Spinal cord (tissue), 10 donors: Measurements from ENCODE around the gene GMCL2. TPM values are rescaled to one million over a fixed set of nuclear protein-coding genes. Genes with fewer than 3 reads are reported as not detected.

Source experiments
- DNase-seq, 6 donors: peaks; one replicate each; pipeline versions ENCODE4 v3.0.0 to v3.0.0-alpha.2; 2013 to 2015; ENCODE audit warnings: low spot score in 6 of 6, low read depth in 4 of 6
- H3K27ac ChIP-seq: one replicate; pipeline ENCODE4 v1.5.1; 2013; ENCODE audit warnings: low read depth, low read length, control low read depth
- H3K27me3 ChIP-seq: one replicate; pipeline ENCODE4 v1.6.1; 2013; ENCODE audit warnings: low read length; ENCODE audit not compliant: control insufficient read depth, insufficient read depth
- H3K36me3 ChIP-seq: one replicate; pipeline ENCODE4 v1.6.1; 2013; ENCODE audit warnings: low read length; ENCODE audit not compliant: control insufficient read depth, insufficient read depth
- H3K4me1 ChIP-seq: one replicate; pipeline ENCODE4 v1.6.1; 2013; ENCODE audit warnings: low read length; ENCODE audit not compliant: control insufficient read depth, insufficient read depth
- H3K4me3 ChIP-seq: one replicate; pipeline ENCODE4 v1.5.1; 2013; ENCODE audit warnings: low read depth, low read length, control low read depth
- H3K9me3 ChIP-seq: one replicate; pipeline ENCODE4 v1.6.1; 2013; ENCODE audit warnings: low read length; ENCODE audit not compliant: control insufficient read depth, insufficient read depth
- WGBS: methylation state at CpG from one replicate; pipeline ENCODE4 v1.1.5; 2013; ENCODE audit warnings: missing lambda C conversion rate; ENCODE audit not compliant: insufficient coverage; 5-methylcytosine and 5-hydroxymethylcytosine counted together
- polyA plus RNA-seq, 2 donors: library from polyadenylated mRNA; unstranded; fragments of 120-200 nt; gene quantifications; one replicate each; pipeline ENCODE4 v1.2.1, GENCODE V29; 2013; ENCODE audit not compliant: insufficient read length in 2 of 2
- total RNA-seq, 2 donors: library from RNA; depleted of rRNA in 1 of 2; stranded (reverse); fragments of 120-200 nt in 1 of 2; fragments of >200 nt in 1 of 2; gene quantifications; one replicate each; pipeline versions ENCODE4 v1.2.3 to v1.2.4, GENCODE V29; 2013 to 2014
- donor health status: healthy.

Gene GMCL2
- total and polyA plus RNA-seq, 4 donors = 0.10 TPM; not detected in 3

GRCh38 chr5:178223196-178223773 lies 36.1 kb upstream of the GMCL2 start:
- H3K36me3 ChIP-seq = peaks cover 57% of the 10 kb centered on the region
- 78% methylated on average over 5 of the region's 5 CpGs for WGBS
- no peaks in the 10 kb centered on the region for H3K9me3 ChIP-seq
- no peak overlapping the region for H3K27ac ChIP-seq
- no peak for DNase-seq
- H3K4me1 ChIP-seq = peaks cover 3% of the 10 kb centered on the region
- no peaks in the 10 kb centered on the region for H3K27me3 ChIP-seq
- no peak overlapping the region for H3K4me3 ChIP-seq

- no peaks in the 10 kb centered on the region for H3K27me3 ChIP-seq
- H3K36me3 ChIP-seq = peaks cover 53% of the 10 kb centered on the region
- no peak overlapping the region for H3K27ac ChIP-seq
- H3K4me3 ChIP-seq = no peak overlapping the region
- H3K4me1 ChIP-seq = peaks cover 3% of the 10 kb centered on the region
- no peak for DNase-seq
- 99% methylated on average over 14 of the region's 15 CpGs for WGBS
- no peaks in the 10 kb centered on the region for H3K9me3 ChIP-seq
These were observed 35.1 kb upstream of the GMCL2 start for GRCh38 chr5:178222292-178222691.

GRCh38 chr5:178221853-178222252 lies 34.7 kb upstream of the GMCL2 start:
- Histone ChIP-seq H3K27ac (no peak overlapping the region), H3K36me3 (peaks cover 56% of the 10 kb centered on the region), H3K4me1 (peaks cover 3% of the 10 kb centered on the region), H3K9me3 (no peaks in the 10 kb centered on the region), H3K4me3 (no peak overlapping the region), H3K27me3 (no peaks in the 10 kb centered on the region)
- DNase-seq = no peak
- 95% methylated on average over 4 of the region's 5 CpGs for WGBS

DNA sequence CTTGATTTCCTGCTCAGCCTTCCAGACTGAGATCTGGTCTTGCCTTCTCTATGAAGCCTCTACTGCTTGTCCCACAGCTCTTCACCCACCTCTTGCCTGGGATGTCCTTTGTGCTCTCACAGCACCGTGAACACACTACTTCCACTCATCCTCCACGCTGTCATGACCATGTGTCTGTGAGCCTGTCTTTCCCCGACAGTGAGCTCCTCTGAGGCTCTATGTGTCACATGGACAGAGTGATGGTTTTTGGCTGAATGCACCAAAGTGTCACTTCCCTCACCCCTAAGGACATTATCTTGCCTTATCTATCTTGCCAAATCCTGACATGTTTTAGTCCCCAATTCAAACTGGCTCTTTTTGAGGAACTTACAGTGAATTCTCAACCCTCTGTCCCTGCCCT lies 34.1 kb upstream of the GMCL2 start:
- no peaks in the 10 kb centered on the region for H3K27me3 ChIP-seq
- no peak overlapping the region for H3K27ac ChIP-seq
- H3K9me3 ChIP-seq = no peaks in the 10 kb centered on the region
- H3K4me3 ChIP-seq = no peak overlapping the region
- peaks cover 3% of the 10 kb centered on the region for H3K4me1 ChIP-seq
- WGBS = 70% methylated on average over 2 of the region's 3 CpGs
- no peak for DNase-seq
- H3K36me3 ChIP-seq = peaks cover 60% of the 10 kb centered on the region

DNA sequence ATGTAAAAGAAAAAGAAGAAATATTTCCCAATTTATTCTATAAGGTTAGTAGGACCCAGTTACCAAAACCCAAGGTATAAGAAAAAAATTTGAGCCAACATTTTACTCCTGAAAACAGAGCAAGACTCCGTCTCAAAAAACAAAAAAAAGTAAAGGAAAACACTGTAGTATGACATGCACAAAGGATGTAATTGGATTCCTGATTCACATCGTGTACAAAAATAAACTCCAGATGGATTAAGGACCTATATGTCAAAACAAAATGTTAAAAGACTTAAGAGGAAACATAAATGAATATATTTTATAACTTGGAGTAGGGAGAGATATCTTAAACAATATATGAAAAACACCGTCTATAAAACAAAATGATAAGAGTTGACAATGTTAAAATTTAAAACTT lies 31.7 kb upstream of the GMCL2 start:
- H3K9me3 ChIP-seq = no peaks in the 10 kb centered on the region
- no peak for DNase-seq
- H3K36me3 ChIP-seq = peaks cover 65% of the 10 kb centered on the region
- no CpG with 5 or more reads among the region's 3 CpGs for WGBS
- no peak overlapping the region for H3K4me3 ChIP-seq
- peaks cover 3% of the 10 kb centered on the region for H3K4me1 ChIP-seq
- no peaks in the 10 kb centered on the region for H3K27me3 ChIP-seq
- H3K27ac ChIP-seq = no peak overlapping the region

- 100% methylated on average over 2 of the region's 5 CpGs for WGBS
- Histone ChIP-seq H3K36me3 (peaks cover 65% of the 10 kb centered on the region), H3K27ac (no peak overlapping the region), H3K27me3 (no peaks in the 10 kb centered on the region), H3K9me3 (no peaks in the 10 kb centered on the region), H3K4me3 (no peak overlapping the region), H3K4me1 (no peaks in the 10 kb centered on the region)
- DNase-seq = no peak
These were observed 31.1 kb upstream of the GMCL2 start for GRCh38 chr5:178218237-178218776.

- DNase-seq = no peak
- 100% methylated on average over 1 of the region's 3 CpGs for WGBS
- H3K4me3 ChIP-seq = no peak overlapping the region
- H3K4me1 ChIP-seq = no peaks in the 10 kb centered on the region
- no peaks in the 10 kb centered on the region for H3K9me3 ChIP-seq
- H3K27me3 ChIP-seq = no peaks in the 10 kb centered on the region
- no peak overlapping the region for H3K27ac ChIP-seq
- peaks cover 67% of the 10 kb centered on the region for H3K36me3 ChIP-seq
These were observed 29.6 kb upstream of the GMCL2 start for GRCh38 chr5:178216779-178217178.

DNA sequence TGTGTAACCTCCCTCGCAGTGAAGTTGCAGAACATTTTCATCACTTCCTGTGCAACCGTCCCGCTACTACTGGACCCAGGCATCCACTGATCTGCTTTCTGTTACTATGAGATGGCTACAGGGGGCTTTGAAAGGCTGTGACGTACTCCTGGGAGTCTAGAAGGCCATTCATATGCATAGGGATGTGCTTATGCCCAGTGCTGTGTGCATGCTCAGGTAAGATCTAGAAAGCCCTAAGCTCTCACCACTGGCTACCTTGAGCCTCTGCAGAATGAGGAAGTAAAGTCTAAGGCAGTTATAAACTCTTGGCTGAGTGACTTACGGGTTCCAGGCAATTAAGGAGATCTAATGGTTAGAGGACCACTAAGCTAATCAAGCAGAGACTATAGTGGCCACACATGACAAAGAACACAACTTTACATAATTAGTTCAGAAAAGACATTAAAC lies 28.9 kb upstream of the GMCL2 start:
- DNase-seq = no peak
- Histone ChIP-seq H3K27me3 (no peaks in the 10 kb centered on the region), H3K36me3 (peaks cover 69% of the 10 kb centered on the region), H3K4me3 (no peak overlapping the region), H3K4me1 (no peaks in the 10 kb centered on the region), H3K9me3 (no peaks in the 10 kb centered on the region), H3K27ac (no peak overlapping the region)
- 96% methylated on average over 4 of the region's 5 CpGs for WGBS

DNA sequence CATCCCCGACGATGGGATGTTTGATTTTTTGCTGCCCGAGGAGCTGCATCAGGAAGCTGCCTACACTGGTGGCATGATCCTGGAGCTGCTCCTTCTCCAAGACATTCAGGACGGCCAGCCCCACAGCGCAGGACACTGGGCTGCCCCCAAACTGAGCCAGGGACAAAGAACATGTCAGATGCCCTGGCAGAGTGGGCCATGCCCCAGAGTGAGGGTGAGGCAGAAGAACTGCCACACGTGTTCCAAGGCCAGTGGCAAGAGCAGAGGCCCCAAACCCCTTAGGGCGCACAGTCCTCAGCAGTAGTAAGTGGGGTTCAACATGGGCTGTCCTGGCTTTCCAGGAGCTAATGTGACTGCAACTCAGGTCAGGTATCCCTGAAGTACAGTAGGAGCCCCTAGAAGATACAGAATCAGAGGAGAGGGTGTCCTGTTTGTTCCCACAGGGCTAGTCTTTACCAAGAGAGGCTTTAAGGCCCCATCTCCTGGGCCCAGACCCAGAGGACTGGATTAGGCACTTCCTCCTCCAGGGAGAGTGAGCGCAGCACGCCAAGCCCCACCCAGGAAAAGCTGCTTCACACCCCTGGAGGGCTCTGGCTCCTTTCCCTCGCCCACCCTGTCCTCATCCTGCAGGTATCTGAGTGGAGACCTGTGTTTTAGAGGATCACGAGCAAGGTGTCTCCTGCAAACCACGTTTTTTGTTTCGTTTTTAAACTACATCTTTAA lies 28.3 kb upstream of the GMCL2 start:
- H3K4me1 ChIP-seq = no peaks in the 10 kb centered on the region
- no peaks in the 10 kb centered on the region for H3K9me3 ChIP-seq
- no peak overlapping the region for H3K27ac ChIP-seq
- DNase-seq = no peak
- H3K36me3 ChIP-seq = peaks cover 75% of the 10 kb centered on the region
- no peaks in the 10 kb centered on the region for H3K27me3 ChIP-seq
- WGBS = 82% methylated on average over 10 of the region's 13 CpGs
- H3K4me3 ChIP-seq = no peak overlapping the region
